T-helper 1 cell (primary cell): ENCODE measurements around the gene MRAP2.

Experiments used
- DNase-seq, 5 donors: peaks; one replicate each; pipeline ENCODE4 v3.0.0-alpha.2; 2012 to 2020
- total RNA-seq, 4 donors: gene quantifications; one replicate each; lab custom pipeline; 2026; lab: John Stamatoyannopoulos, UW

Gene MRAP2
- 0 reads per million in 4 donors for total RNA-seq

- no peak for DNase-seq
Measured at GRCh38 chr6:84033523-84034451, at the start of gene MRAP2. Gene MRAP2, plus strand, starts transcription at chr6:84033772. Its CDS starts 21,547 bp downstream, at chr6:84055319.

GRCh38 chr6:83984411-83984810, 49.2 kb upstream of the MRAP2 start:
- no peak for DNase-seq

GRCh38 chr6:83985308-83985713, 48.3 kb upstream of the MRAP2 start:
- no peak for DNase-seq

GRCh38 chr6:83985715-83986114, 47.9 kb upstream of the MRAP2 start:
- no peak for DNase-seq

- no peak for DNase-seq
Measured at GRCh38 chr6:83998021-83998584, 35.5 kb upstream of the MRAP2 start.

- DNase-seq: no peak
Measured at GRCh38 chr6:84001119-84001518, 32.5 kb upstream of the MRAP2 start.

- no peak for DNase-seq
Measured at GRCh38 chr6:84002226-84002625, 31.3 kb upstream of the MRAP2 start.

- no peak for DNase-seq
Measured at GRCh38 chr6:84003131-84003530, 30.4 kb upstream of the MRAP2 start.

- DNase-seq: no peak
Measured at GRCh38 chr6:84003654-84004053, 29.9 kb upstream of the MRAP2 start.

GRCh38 chr6:84007871-84008270, 25.7 kb upstream of the MRAP2 start:
- no peak for DNase-seq

GRCh38 chr6:84013354-84013753, 20.2 kb upstream of the MRAP2 start:
- no peak for DNase-seq

GRCh38 chr6:84013931-84014330, 19.6 kb upstream of the MRAP2 start:
- DNase-seq: no peak

GRCh38 chr6:84016029-84016428, 17.5 kb upstream of the MRAP2 start:
- no peak for DNase-seq

- DNase-seq: peak in 1 of 5 donors; percentile 10
Measured at GRCh38 chr6:84017709-84018452, 15.7 kb upstream of the MRAP2 start.

- no peak for DNase-seq
Measured at GRCh38 chr6:84018453-84019061, 15.0 kb upstream of the MRAP2 start.

- DNase-seq: no peak
Measured at GRCh38 chr6:84019141-84019841, 14.3 kb upstream of the MRAP2 start.

- no peak for DNase-seq
Measured at GRCh38 chr6:84019842-84020211, 13.7 kb upstream of the MRAP2 start.

- DNase-seq: no peak
Measured at GRCh38 chr6:84021625-84022024, 11.9 kb upstream of the MRAP2 start.

- no peak for DNase-seq
Measured at GRCh38 chr6:84026721-84027164, 6.8 kb upstream of the MRAP2 start.

GRCh38 chr6:84027340-84028181, 6.0 kb upstream of the MRAP2 start:
- no peak for DNase-seq

- DNase-seq: no peak
Measured at GRCh38 chr6:84028350-84028749, 5.2 kb upstream of the MRAP2 start.
